Muscle layer of duodenum (tissue), 2 donors: Measurements from ENCODE around the gene BBS9.

ENCODE experiments used
- H3K27ac ChIP-seq: one replicate; pipeline ENCODE4 v1.7.0; 2013; ENCODE audit warnings: mild to moderate bottlenecking, low read length
- H3K27me3 ChIP-seq: one replicate; pipeline ENCODE4 v1.7.0; 2013; ENCODE audit warnings: low read depth, mild to moderate bottlenecking, control low read depth, low read length
- H3K36me3 ChIP-seq, 2 donors: one replicate each; pipeline ENCODE4 v1.7.0; 2013; ENCODE audit warnings: low read length in 2 of 2, control low read depth in 1 of 2, mild to moderate bottlenecking in 1 of 2; ENCODE audit not compliant: insufficient read depth in 2 of 2, control insufficient read depth in 1 of 2
- H3K4me1 ChIP-seq, 2 donors: one replicate each; pipeline ENCODE4 v1.7.0; 2013; ENCODE audit warnings: low read length in 2 of 2, mild to moderate bottlenecking in 2 of 2, control low read depth in 1 of 2, moderate library complexity in 1 of 2; ENCODE audit not compliant: insufficient read depth in 2 of 2, control insufficient read depth in 1 of 2
- H3K4me3 ChIP-seq, 2 donors: one replicate each; pipeline ENCODE4 v1.7.0; 2013; ENCODE audit warnings: low read length in 2 of 2, low read depth in 1 of 2, mild to moderate bottlenecking in 1 of 2
- H3K9me3 ChIP-seq, 2 donors: one replicate each; pipeline ENCODE4 v1.7.0; 2013; ENCODE audit warnings: low read length in 2 of 2, control low read depth in 1 of 2, mild to moderate bottlenecking in 1 of 2; ENCODE audit not compliant: control insufficient read depth in 1 of 2
- donor health status: healthy.

BBS9 gene

GRCh38 chr7:33651998-33652515, 522.7 kb downstream of the BBS9 start:
- H3K27ac ChIP-seq, result no peak overlapping the region
- H3K4me1 ChIP-seq, result no peaks in the 10 kb centered on the region
- no peak overlapping the region for H3K4me3 ChIP-seq
- H3K27me3 ChIP-seq, result no peaks in the 10 kb centered on the region
- no peaks in the 10 kb centered on the region for H3K36me3 ChIP-seq
- no peaks in the 10 kb centered on the region for H3K9me3 ChIP-seq

GRCh38 chr7:33654676-33655075, 525.3 kb downstream of the BBS9 start:
- no peak overlapping the region for H3K27ac ChIP-seq
- no peaks in the 10 kb centered on the region for H3K9me3 ChIP-seq
- H3K4me1 ChIP-seq, result no peaks in the 10 kb centered on the region
- H3K27me3 ChIP-seq, result no peaks in the 10 kb centered on the region
- H3K36me3 ChIP-seq, result no peaks in the 10 kb centered on the region
- no peak overlapping the region for H3K4me3 ChIP-seq
